ENCODE data around the gene ASRGL1.
"Not testable (repeated sequence)": the region's sequence is repeated elsewhere in the genome, so short reads cannot be mapped to it uniquely, and the experiment has no call there.

- not testable (repeated sequence) for TF ChIP-seq ZFP3 (CRISPR knock-in tag; IDR thresholded peaks at IDR 0.05); PATZ1 (CRISPR knock-in tag; IDR thresholded peaks at IDR 0.05; ENCODE audit: borderline replicate concordance); ISL1 (CRISPR knock-in tag; IDR thresholded peaks at IDR 0.05); RARB (CRISPR knock-in tag; IDR thresholded peaks at IDR 0.05); TSHZ2 (CRISPR knock-in tag; IDR thresholded peaks at IDR 0.05)
Measured at GRCh38 chr11:62380821-62381245, 43.6 kb downstream of the ASRGL1 start.

All from SK-N-SH treated with all-trans-retinoic acid at 6 μM for 48 hours (cell line).